Lower leg skin (tissue), 4 donors: Measurements from ENCODE around the gene HRK. TPM values are rescaled to one million over a fixed set of nuclear protein-coding genes. Genes with fewer than 3 reads are reported as not detected.

Experiments used
- DNase-seq, 2 donors: peaks; one replicate each; pipeline ENCODE4 v3.0.0-alpha.2; 2019; ENCODE audit warnings: low spot score in 2 of 2
- H3K4me3 ChIP-seq: fragments of 200-600 bp; sonication (generic); 2 replicates; pipeline ENCODE4 v1.5.1; 2017; ENCODE audit warnings: mild to moderate bottlenecking, low read depth; ENCODE audit not compliant: poor library complexity, severe bottlenecking
- POLR2A ChIP-seq, 2 donors: fragments of 450-650 bp; IDR thresholded peaks; one replicate each; pipeline ENCODE4 v1.6.1; 2016 to 2017; ENCODE audit warnings: antibody characterized with exemption in 2 of 2, mild to moderate bottlenecking in 1 of 2, moderate library complexity in 1 of 2
- WGBS, 2 donors: methylation state at CpG; one replicate each; pipeline ENCODE4 v1.1.5; 2018; 5-methylcytosine and 5-hydroxymethylcytosine counted together
- intact Hi-C: fragments of 100-400 bp; cut with DNase I; formaldehyde crosslinking; loops from one replicate; pipeline ENCODE4 v1.15.0; 2023; ENCODE audit warnings: low total_unique reads
- total RNA-seq, 4 donors: library from RNA; depleted of rRNA; stranded (reverse); fragments of >200 nt; gene quantifications; one replicate each; pipeline ENCODE4 v1.1.0, GENCODE V29; 2016
- TF ChIP-seq, protein P1 (sequence below), 3 donors: fragments of 450-650 bp; IDR thresholded peaks; one replicate each; pipeline ENCODE4 v1.5.1; 2016; ENCODE audit warnings: antibody characterized with exemption in 3 of 3, mild to moderate bottlenecking in 3 of 3, moderate library complexity in 2 of 3

HRK gene
- total RNA-seq, 4 donors from 2014 or later = 0.03 to 0.38 (median 0.08) TPM

DNA sequence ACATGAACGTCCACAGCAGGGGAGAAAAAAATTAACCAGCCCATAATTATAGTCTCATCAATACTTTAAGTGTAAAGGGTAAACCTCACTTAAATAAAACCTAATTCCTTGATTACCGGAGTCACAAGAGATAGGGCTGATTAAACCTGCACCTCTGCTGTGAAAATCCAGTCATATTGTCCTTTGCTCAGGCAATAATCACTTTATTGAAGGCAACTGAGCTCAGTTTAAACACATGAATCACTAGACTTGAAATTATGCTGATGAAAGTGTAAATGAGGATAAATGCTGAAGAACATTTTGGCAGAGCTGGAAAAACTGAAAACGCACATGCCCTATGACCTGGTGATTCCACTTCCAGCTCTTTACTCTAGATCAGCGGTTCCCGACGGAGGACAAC is 6.7 kb upstream of the HRK start:
- TF ChIP-seq, protein P1, sequence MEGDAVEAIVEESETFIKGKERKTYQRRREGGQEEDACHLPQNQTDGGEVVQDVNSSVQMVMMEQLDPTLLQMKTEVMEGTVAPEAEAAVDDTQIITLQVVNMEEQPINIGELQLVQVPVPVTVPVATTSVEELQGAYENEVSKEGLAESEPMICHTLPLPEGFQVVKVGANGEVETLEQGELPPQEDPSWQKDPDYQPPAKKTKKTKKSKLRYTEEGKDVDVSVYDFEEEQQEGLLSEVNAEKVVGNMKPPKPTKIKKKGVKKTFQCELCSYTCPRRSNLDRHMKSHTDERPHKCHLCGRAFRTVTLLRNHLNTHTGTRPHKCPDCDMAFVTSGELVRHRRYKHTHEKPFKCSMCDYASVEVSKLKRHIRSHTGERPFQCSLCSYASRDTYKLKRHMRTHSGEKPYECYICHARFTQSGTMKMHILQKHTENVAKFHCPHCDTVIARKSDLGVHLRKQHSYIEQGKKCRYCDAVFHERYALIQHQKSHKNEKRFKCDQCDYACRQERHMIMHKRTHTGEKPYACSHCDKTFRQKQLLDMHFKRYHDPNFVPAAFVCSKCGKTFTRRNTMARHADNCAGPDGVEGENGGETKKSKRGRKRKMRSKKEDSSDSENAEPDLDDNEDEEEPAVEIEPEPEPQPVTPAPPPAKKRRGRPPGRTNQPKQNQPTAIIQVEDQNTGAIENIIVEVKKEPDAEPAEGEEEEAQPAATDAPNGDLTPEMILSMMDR (IDR thresholded peaks at IDR 0.05) = no peak
- TF ChIP-seq POLR2A (IDR thresholded peaks at IDR 0.05) = no peak
- intact Hi-C loops = no loop called here
- H3K4me3 ChIP-seq = no peak overlapping the region
- 75 to 83% methylated on average over 6 of the region's 6 CpGs for WGBS, 2 donors
- no peak for DNase-seq

DNA sequence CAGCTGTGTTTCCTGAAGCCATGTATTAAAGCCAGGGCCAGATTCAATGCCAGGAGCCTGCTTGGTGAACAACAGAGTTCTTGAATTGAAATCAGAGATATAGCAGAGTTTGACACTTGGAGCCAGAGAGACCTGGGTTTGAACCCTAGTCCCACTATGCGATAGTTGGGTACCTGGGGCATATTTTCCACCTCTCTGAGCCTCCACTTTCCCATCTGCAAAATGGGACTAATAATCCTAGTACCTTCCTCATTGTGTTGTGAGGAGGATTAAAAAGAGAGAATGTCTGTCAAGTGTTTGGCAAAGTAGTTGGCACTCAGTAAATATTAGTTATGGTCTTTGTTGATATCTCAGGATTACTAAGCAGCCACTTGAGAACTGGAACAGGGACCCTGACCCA is 6.0 kb upstream of the HRK start:
- TF ChIP-seq, protein P1 (IDR thresholded peaks at IDR 0.05) = no peak
- no peak for TF ChIP-seq POLR2A (IDR thresholded peaks at IDR 0.05)
- no peak overlapping the region for H3K4me3 ChIP-seq
- 86 to 94% methylated on average over 1 of the region's 1 CpG for WGBS, 2 donors
- intact Hi-C loops = no loop called here
- DNase-seq = no peak

DNA sequence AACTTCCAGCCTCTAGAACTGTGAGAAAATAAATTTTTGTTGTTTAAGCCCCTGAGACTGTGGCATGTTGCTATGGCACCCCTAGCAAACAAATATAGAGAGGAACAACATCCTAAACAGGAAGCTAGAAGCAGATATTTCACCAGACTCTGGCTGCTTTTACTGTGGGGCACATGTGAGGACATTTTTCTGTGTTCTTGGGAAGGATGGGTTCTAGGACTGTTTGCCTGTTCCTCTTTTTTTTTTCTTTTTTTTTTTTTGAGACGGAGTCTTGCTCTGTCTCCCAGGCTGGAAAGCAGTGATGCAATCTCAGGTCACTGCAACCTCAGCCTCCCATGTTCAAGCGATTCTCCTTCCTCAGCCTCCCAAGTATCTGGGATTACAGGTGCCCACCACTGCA is 4.2 kb upstream of the HRK start:
- TF ChIP-seq POLR2A (IDR thresholded peaks at IDR 0.05) = no peak
- TF ChIP-seq, protein P1 (IDR thresholded peaks at IDR 0.05) = no peak
- no peak for DNase-seq
- intact Hi-C loops = no loop called here
- H3K4me3 ChIP-seq = no peak overlapping the region
- 70 to 77% methylated on average over 2 of the region's 2 CpGs for WGBS, 2 donors

DNA sequence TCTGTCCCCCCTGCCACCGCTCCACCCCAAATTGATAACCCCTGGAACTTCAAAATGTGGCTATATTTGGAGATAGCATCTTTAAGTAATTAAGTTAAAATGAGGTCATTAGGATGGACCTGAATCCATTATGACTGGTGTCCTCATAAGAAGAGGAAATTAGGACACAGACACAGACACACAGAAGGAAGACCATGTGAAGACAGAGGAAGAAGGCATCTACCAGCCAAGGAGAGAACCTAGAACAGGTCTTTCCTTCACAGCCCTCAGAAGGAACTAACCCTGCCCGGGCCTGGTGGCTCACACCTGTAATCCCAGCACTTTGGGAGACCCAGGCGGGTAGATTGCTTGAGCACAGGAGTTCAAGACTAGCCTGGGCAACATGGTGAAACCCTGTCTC is 3.6 kb upstream of the HRK start:
- WGBS, 2 donors = 91% methylated on average over 3 of the region's 3 CpGs
- H3K4me3 ChIP-seq = no peak overlapping the region
- TF ChIP-seq POLR2A (IDR thresholded peaks at IDR 0.05) = no peak
- TF ChIP-seq, protein P1 (IDR thresholded peaks at IDR 0.05) = no peak
- intact Hi-C loops = no loop called here
- no peak for DNase-seq

DNA sequence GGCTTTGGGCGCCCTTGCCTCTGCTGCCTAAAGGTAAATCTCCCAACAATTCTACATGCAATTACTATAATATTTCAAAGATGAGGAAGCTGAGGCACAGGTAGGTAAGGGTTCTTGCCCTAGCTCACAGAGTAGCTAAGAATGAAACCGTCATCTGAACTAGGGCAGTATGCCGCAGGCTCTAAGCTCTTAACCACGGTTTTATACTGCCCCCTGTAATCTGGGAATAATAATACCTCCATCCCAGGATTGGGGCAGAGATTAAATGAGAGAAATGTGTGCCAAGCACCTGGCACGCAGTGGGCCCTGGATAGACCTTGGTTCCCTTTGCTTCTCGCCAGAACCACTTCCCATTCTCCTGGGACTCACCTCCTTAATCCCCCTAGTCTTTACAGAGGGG is 1.5 kb upstream of the HRK start:
- H3K4me3 ChIP-seq = no peak overlapping the region
- TF ChIP-seq, protein P1 (IDR thresholded peaks at IDR 0.05) = no peak
- no peak for TF ChIP-seq POLR2A (IDR thresholded peaks at IDR 0.05)
- intact Hi-C loops = no loop called here
- no peak for DNase-seq
- 19 to 29% methylated on average over 6 of the region's 6 CpGs for WGBS, 2 donors

DNA sequence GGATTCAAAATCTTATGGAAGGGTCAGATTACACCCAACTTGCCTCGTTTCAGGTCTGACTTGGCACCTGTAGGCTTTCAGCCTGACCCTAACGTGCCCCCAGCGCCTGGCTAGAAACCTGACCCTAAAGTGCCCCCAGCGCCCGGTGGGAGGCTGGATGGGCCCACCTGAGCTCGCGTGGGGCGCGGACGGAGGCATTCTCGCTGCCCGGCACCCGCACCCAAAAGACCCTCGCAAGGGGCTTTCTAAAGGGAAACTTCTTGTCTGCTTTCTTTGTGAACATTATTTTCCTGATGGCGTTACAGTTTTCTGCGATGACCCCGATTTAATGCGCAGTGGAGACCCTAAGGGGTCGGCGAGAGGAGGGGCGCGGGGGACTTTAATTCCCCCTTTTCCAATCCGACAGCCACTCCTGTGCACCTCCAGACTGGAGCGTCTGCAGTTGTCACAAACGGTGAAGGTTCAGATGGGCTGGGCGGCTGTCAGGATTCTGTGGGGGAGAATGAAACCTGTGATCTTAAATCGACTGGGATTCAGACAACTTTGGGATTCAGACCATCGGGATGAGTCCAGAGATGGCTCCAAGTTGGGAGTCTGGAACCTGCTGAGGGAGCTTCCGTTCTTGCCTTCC is 751 bp upstream of the HRK start:
- no peak for TF ChIP-seq POLR2A (IDR thresholded peaks at IDR 0.05)
- TF ChIP-seq, protein P1 (IDR thresholded peaks at IDR 0.05) = no peak
- DNase-seq = no peak
- 5 to 7% methylated on average over 27 to 29 of the region's 29 CpGs for WGBS, 2 donors
- no peak overlapping the region for H3K4me3 ChIP-seq
- intact Hi-C loops = no loop called here
